Measurements from ENCODE around the gene GLT8D1. TPM values are rescaled to one million over a fixed set of nuclear protein-coding genes. Genes with fewer than 3 reads are reported as not detected.

Gene GLT8D1
- total RNA-seq, 2 donors from 2014 or later = 68.1 to 71.3 TPM

GRCh38 chr3:52721002-52721729 is 15.6 kb upstream of the GLT8D1 start:
- Histone ChIP-seq H3K36me3 (peaks cover 0 to 2% of the 10 kb centered on the region in 2 donors), H3K4me1 (replicated peaks) (no peaks in the 10 kb centered on the region), H3K9me3 (no peaks in the 10 kb centered on the region), H3K27me3 (replicated peaks; ENCODE audit: insufficient read depth) (no peaks in the 10 kb centered on the region), H3K4me3 (no peak overlapping the region), H3K27ac (no peak overlapping the region)
- WGBS = 93% methylated on average over 6 of the region's 6 CpGs
- no peak for DNase-seq (ENCODE audit: low spot score)
- intact Hi-C loops (cut with DNase I) = no loop called here
- no peak for TF ChIP-seq CTCF (IDR thresholded peaks at IDR 0.05)
- TF ChIP-seq POLR2AphosphoS5 (IDR thresholded peaks at IDR 0.05) = no peak
- no peak for TF ChIP-seq POLR2A (IDR thresholded peaks at IDR 0.05)

- intact Hi-C loops (cut with DNase I) = no loop called here
- Histone ChIP-seq H3K27me3 (replicated peaks; ENCODE audit: insufficient read depth) (no peaks in the 10 kb centered on the region), H3K4me3 (no peak overlapping the region), H3K36me3 (peaks cover 0 to 2% of the 10 kb centered on the region in 2 donors), H3K4me1 (replicated peaks) (no peaks in the 10 kb centered on the region), H3K9me3 (no peaks in the 10 kb centered on the region), H3K27ac (no peak overlapping the region)
- TF ChIP-seq CTCF (IDR thresholded peaks at IDR 0.05) = no peak
- no peak for TF ChIP-seq POLR2AphosphoS5 (IDR thresholded peaks at IDR 0.05)
- TF ChIP-seq POLR2A (IDR thresholded peaks at IDR 0.05) = no peak
- no peak for DNase-seq (ENCODE audit: low spot score)
Measured at GRCh38 chr3:52719618-52720017, 14.0 kb upstream of the GLT8D1 start.

GRCh38 chr3:52715714-52716305 is 10.2 kb upstream of the GLT8D1 start:
- TF ChIP-seq POLR2AphosphoS5 (IDR thresholded peaks at IDR 0.05) (no peak), CTCF (IDR thresholded peaks at IDR 0.05) (no peak), POLR2A (IDR thresholded peaks at IDR 0.05) (no peak)

GRCh38 chr3:52714335-52715302 is 9.0 kb upstream of the GLT8D1 start:
- H3K36me3 ChIP-seq = peaks cover 0 to 2% of the 10 kb centered on the region in 2 donors
- TF ChIP-seq POLR2A (IDR thresholded peaks at IDR 0.05) = no peak
- no peak for TF ChIP-seq POLR2AphosphoS5 (IDR thresholded peaks at IDR 0.05)
- TF ChIP-seq CTCF (IDR thresholded peaks at IDR 0.05) = no peak
- H3K4me1 ChIP-seq (replicated peaks) = no peaks in the 10 kb centered on the region
- DNase-seq (ENCODE audit: low spot score) = no peak
- intact Hi-C loops (cut with DNase I) = no loop called here
- no peaks in the 10 kb centered on the region for H3K9me3 ChIP-seq
- H3K27me3 ChIP-seq (replicated peaks; ENCODE audit: insufficient read depth) = no peaks in the 10 kb centered on the region
- H3K27ac ChIP-seq = no peak overlapping the region
- no peak overlapping the region for H3K4me3 ChIP-seq
- WGBS = 44% methylated on average over 38 of the region's 39 CpGs

More at GRCh38 chr3:52715714-52716305, 10.2 kb upstream of the GLT8D1 start:
- Histone ChIP-seq H3K9me3 (no peaks in the 10 kb centered on the region), H3K27ac (no peak overlapping the region), H3K4me3 (no peak overlapping the region), H3K27me3 (replicated peaks; ENCODE audit: insufficient read depth) (no peaks in the 10 kb centered on the region), H3K4me1 (replicated peaks) (no peaks in the 10 kb centered on the region), H3K36me3 (peaks cover 0 to 2% of the 10 kb centered on the region in 2 donors)
- intact Hi-C loops (cut with DNase I) = no loop called here
- WGBS = 87% methylated on average over 11 of the region's 11 CpGs
- DNase-seq (ENCODE audit: low spot score) = no peak

All from prostate gland (tissue), 2 donors.